ENCODE results near the gene NKTR.
"Not testable (repeated sequence)": the region's sequence is repeated elsewhere in the genome, so short reads cannot be mapped to it uniquely, and the experiment has no call there.

DNA sequence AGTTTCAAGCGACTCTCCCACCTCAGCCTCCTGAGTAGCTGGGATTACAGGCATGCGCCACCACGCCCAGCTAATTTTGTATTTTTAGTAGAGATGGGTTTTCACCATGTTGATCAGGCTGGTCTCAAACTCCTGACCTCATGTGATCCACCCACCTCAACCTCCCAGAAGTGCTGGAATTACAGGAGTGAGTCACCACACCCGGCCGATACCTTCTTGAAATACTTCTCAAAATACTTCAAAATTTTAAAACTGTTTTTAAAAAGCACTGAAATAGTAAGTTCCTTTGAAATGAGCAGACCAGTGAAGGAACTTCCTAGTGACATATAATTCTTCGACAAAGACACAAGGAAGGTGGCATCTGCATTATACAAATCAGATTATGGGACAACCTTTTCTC lies 43.7 kb upstream of the NKTR start:
- TF ChIP-seq, protein P1, sequence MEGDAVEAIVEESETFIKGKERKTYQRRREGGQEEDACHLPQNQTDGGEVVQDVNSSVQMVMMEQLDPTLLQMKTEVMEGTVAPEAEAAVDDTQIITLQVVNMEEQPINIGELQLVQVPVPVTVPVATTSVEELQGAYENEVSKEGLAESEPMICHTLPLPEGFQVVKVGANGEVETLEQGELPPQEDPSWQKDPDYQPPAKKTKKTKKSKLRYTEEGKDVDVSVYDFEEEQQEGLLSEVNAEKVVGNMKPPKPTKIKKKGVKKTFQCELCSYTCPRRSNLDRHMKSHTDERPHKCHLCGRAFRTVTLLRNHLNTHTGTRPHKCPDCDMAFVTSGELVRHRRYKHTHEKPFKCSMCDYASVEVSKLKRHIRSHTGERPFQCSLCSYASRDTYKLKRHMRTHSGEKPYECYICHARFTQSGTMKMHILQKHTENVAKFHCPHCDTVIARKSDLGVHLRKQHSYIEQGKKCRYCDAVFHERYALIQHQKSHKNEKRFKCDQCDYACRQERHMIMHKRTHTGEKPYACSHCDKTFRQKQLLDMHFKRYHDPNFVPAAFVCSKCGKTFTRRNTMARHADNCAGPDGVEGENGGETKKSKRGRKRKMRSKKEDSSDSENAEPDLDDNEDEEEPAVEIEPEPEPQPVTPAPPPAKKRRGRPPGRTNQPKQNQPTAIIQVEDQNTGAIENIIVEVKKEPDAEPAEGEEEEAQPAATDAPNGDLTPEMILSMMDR (IDR thresholded peaks at IDR 0.05), result not testable (repeated sequence)
- TF ChIP-seq EP300 (IDR thresholded peaks at IDR 0.05; ENCODE audit: low read depth), result not testable (repeated sequence)
